K562 treated with DMSO at 1 percent for 12 hours (cell line): ENCODE measurements around the gene CNOT9. TPM values are rescaled to one million over a fixed set of nuclear protein-coding genes. Genes with fewer than 3 reads are reported as not detected.

ENCODE experiments used
- total RNA-seq: library from RNA; unstranded; fragments of 300-600 nt; gene quantifications from 2 replicates; pipeline ENCODE4 v1.2.3, GENCODE V29; 2022; ENCODE audit not compliant: insufficient read depth

The CNOT9 gene
- 8.1 and 30.9 TPM in 2 replicates for total RNA-seq

GRCh38 chr2:218568190-218569037, at the start of gene CNOT9, which contains the start of gene USP37:
Gene CNOT9 (plus strand): TSS chr2:218568839. CDS start chr2:218568955, 116 bp downstream.
Gene USP37 (minus strand): TSS chr2:218568351. CDS start chr2:218558653, 9,698 bp downstream.

GRCh38 chr2:218607436-218608115, 38.9 kb downstream of the CNOT9 start, which contains the start of gene PLCD4:
Gene PLCD4 (plus strand): TSS chr2:218607899. CDS start chr2:218615740, 7,841 bp downstream.

Other genes with a start within 250 kb of the CNOT9 start
- 0.35 and 0.78 TPM in 2 replicates for gene CATIP, start 212.0 kb upstream of the CNOT9 start, total RNA-seq
- gene SLC11A1, start 186.6 kb upstream of the CNOT9 start, total RNA-seq = 0.33 and 0.70 TPM in 2 replicates
- gene CTDSP1, start 169.0 kb upstream of the CNOT9 start, total RNA-seq = 51.0 and 69.0 TPM in 2 replicates
- 0.65 and 0.74 TPM in 2 replicates for gene VIL1, start 149.7 kb upstream of the CNOT9 start, total RNA-seq
- gene USP37, start 488 bp upstream of the CNOT9 start, total RNA-seq = 0.68 and 4.9 TPM in 2 replicates
- 0.31 TPM in 1 of 2 replicates, not detected in the other for gene PLCD4, start 39.1 kb downstream of the CNOT9 start, total RNA-seq
- 2.5 and 14.3 TPM in 2 replicates for gene ZNF142, start 90.8 kb downstream of the CNOT9 start, total RNA-seq
- 23.2 TPM in 2 replicates for gene BCS1L, start 90.8 kb downstream of the CNOT9 start, total RNA-seq
- 22.6 and 38.6 TPM in 2 replicates for gene RNF25, start 103.2 kb downstream of the CNOT9 start, total RNA-seq
- gene STK36, start 103.2 kb downstream of the CNOT9 start, total RNA-seq = 4.2 and 6.8 TPM in 2 replicates
- 28.0 and 54.8 TPM in 2 replicates for gene TTLL4, start 142.0 kb downstream of the CNOT9 start, total RNA-seq
- gene CYP27A1, start 213.3 kb downstream of the CNOT9 start, total RNA-seq = not detected in 2 replicates